Measurements from ENCODE around the gene MID2.
"Not testable (repeated sequence)": the region's sequence is repeated elsewhere in the genome, so short reads cannot be mapped to it uniquely, and the experiment has no call there.

MID2 gene

GRCh38 chrX:107842715-107843400, 17.2 kb downstream of the MID2 start:
- no peak for DNase-seq

- DNase-seq, result no peak
These were observed 20.0 kb downstream of the MID2 start for GRCh38 chrX:107845625-107846024.

- DNase-seq, result no peak
These were observed 22.9 kb downstream of the MID2 start for GRCh38 chrX:107848591-107848990.

GRCh38 chrX:107849747-107850421, 24.2 kb downstream of the MID2 start:
- no peak for DNase-seq

- no peak for DNase-seq
These were observed 24.7 kb downstream of the MID2 start for GRCh38 chrX:107850422-107850765.

- no peak for DNase-seq
These were observed 25.5 kb downstream of the MID2 start for GRCh38 chrX:107851215-107851614.

- DNase-seq, result not testable (repeated sequence)
These were observed 26.0 kb downstream of the MID2 start for GRCh38 chrX:107851665-107852064.

GRCh38 chrX:107856289-107856688, 30.6 kb downstream of the MID2 start:
- DNase-seq, result no peak

GRCh38 chrX:107857041-107857440, 31.4 kb downstream of the MID2 start:
- not testable (repeated sequence) for DNase-seq

GRCh38 chrX:107857837-107858236, 32.2 kb downstream of the MID2 start:
- no peak for DNase-seq

GRCh38 chrX:107861056-107861455, 35.4 kb downstream of the MID2 start:
- DNase-seq, result no peak

GRCh38 chrX:107871136-107871535, 45.5 kb downstream of the MID2 start:
- no peak for DNase-seq

- no peak for DNase-seq
These were observed 52.4 kb downstream of the MID2 start for GRCh38 chrX:107878106-107878505.

GRCh38 chrX:107880054-107880610, 54.5 kb downstream of the MID2 start:
- no peak for DNase-seq

- peak; percentile 14 for DNase-seq
These were observed 68.4 kb downstream of the MID2 start for GRCh38 chrX:107894038-107894437.

GRCh38 chrX:107902721-107903120, 77.1 kb downstream of the MID2 start:
- DNase-seq, result no peak

- no peak for DNase-seq
These were observed 79.7 kb downstream of the MID2 start for GRCh38 chrX:107905366-107905765.

- DNase-seq, result no peak
These were observed 98.6 kb downstream of the MID2 start for GRCh38 chrX:107924136-107924746.

- DNase-seq, result no peak
These were observed 108.6 kb downstream of the MID2 start for GRCh38 chrX:107934262-107934661.

GRCh38 chrX:107935200-107935599, 109.5 kb downstream of the MID2 start:
- DNase-seq, result no peak

- peak; percentile 22 for DNase-seq
These were observed 110.2 kb downstream of the MID2 start for GRCh38 chrX:107935664-107936433.

- no peak for DNase-seq
These were observed 110.7 kb downstream of the MID2 start for GRCh38 chrX:107936434-107936730.

- DNase-seq, result no peak
These were observed 114.4 kb downstream of the MID2 start for GRCh38 chrX:107940095-107940494.

Measured in NCI-H2227 treated with DMSO at 0.1 percent for 48 hours (cell line).